Measurements from ENCODE around the gene TMEM151A.

DNA sequence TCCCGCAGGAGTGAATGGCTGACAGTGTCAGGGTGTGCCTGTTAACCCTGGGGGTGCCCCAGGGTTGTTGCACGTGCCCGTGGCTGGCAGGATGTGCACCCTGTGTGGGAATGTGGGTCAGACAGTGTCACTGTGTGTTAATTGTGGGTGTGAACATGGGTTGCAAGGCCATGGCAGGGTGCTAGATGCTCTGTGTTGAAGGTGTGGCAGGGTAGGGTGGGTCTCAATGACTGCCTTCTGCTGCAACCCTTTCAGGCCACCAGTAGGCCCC lies 36.3 kb downstream of the TMEM151A start:
- TF ChIP-seq CTCF (IDR thresholded peaks at IDR 0.05) (no peak), POLR2A (IDR thresholded peaks at IDR 0.05) (no peak)
